LNCaP clone FGC (cell line): Measurements from ENCODE around the gene DOCK2.

Experiments used
- DNase-seq: peaks from one replicate; pipeline ENCODE4 v3.0.0-alpha.2; 2011; ENCODE audit warnings: low read depth
- H3K4me3 ChIP-seq: 2 replicates; pipeline ENCODE4 v1.5.1; 2011; ENCODE audit warnings: mild to moderate bottlenecking, low read depth, low read length, control low read depth
- TF ChIP-seq, protein P1 (sequence below): IDR thresholded peaks from 2 replicates; pipeline ENCODE4 v1.5.1; 2012; ENCODE audit warnings: mild to moderate bottlenecking; ENCODE audit not compliant: control insufficient read depth, insufficient read depth; ENCODE audit errors: extremely low read depth

DOCK2 gene

DNA sequence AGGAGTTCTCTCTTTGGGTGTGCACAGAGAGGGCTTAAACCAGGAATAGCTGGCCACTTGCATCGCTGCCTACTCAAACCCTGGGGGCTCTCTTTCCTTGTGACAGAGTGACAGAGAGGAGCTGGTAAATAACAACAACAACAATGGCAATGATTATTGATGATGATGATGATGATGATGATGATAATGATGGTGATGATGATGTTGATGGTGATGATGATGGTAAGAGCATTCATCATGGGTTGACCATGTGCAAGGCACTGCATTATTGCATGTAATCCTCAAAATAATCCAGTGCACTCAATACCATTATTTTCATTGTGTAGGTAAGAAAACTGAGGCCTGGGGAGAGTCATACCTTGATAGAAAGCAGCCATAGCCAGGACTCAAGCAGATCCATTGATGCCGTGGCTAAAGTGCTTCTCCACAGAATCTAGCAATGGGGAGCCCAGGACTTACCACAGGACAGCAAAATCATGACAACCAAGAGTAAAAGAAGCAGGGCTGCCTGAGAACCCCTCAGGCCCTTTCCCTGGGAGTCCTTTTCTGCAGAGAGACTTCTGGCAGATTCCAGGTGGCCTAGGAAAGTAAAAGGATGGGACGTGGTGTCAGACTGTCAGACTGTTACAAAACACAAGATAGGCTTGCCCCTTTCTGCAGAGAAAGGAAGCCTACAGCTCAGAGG, 473.5 kb downstream of the DOCK2 start:
- DNase-seq = no peak
- TF ChIP-seq, protein P1, sequence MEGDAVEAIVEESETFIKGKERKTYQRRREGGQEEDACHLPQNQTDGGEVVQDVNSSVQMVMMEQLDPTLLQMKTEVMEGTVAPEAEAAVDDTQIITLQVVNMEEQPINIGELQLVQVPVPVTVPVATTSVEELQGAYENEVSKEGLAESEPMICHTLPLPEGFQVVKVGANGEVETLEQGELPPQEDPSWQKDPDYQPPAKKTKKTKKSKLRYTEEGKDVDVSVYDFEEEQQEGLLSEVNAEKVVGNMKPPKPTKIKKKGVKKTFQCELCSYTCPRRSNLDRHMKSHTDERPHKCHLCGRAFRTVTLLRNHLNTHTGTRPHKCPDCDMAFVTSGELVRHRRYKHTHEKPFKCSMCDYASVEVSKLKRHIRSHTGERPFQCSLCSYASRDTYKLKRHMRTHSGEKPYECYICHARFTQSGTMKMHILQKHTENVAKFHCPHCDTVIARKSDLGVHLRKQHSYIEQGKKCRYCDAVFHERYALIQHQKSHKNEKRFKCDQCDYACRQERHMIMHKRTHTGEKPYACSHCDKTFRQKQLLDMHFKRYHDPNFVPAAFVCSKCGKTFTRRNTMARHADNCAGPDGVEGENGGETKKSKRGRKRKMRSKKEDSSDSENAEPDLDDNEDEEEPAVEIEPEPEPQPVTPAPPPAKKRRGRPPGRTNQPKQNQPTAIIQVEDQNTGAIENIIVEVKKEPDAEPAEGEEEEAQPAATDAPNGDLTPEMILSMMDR = no peak
- no peak overlapping the region for H3K4me3 ChIP-seq

DNA sequence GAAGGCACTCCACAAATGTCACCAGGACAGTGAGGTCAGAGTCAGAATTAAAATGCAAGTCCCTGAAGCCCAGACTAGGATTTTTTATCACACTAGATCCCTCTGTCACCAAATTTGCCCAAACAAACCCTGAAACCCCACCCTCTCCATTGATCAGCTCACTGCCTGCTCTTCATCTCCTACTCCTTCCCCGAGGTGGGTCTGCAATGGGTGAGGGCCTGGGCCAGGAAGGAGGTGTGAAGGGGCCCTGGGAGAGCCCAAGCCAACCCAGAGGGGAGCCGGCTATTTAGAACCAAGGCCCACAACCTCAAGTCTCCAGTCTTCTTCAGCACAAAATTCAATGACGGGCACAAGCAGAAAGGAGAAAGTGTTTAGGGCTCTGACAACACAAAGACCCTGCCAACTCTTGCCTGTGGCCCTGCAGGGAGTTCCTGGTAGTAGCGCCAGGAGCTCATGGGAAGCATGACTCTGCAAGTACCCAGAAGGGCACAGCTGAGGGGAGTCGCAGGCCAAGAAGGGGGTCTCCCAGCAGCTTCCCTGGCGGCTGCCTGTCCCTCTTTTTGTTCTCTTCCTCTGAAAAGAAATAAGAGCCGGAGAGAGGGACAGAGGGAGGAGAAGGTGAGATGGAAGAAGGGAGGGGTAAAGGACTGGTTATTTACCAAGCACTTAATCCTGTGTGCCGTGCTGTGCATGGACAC, 474.2 kb downstream of the DOCK2 start:
- no peak for DNase-seq
- H3K4me3 ChIP-seq = no peak overlapping the region
- TF ChIP-seq, protein P1 = no peak

DNA sequence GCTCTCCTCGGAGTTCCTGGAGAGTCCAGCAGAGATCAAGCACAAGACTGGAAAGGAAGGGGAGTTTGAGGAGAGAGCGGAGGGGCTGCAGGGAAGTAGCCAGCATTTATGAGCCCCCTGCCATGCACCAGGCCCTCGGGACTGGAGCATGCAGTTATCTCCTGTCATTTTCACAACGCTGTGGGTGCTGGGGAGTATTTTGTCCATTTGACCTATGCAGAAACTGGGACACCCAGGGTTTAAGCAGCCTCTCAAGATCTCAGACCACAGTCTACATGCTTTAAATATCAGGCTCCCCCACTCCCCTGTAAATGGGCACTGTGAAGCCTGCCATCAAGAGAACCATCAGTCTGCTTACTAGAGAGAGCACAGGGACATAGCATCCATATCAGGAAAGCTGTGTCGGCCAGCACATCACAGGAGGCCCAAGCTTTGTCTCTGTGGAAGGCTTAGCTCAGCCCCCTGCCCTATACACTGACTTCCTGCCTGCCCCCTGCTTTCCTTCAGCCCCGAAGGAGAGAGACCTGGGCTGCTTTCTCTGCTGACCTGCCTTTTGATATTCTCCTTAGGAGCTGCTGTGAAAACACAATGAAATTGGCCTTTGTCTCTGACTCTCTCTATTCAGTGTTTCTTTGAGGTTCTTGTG, 475.9 kb downstream of the DOCK2 start:
- no peak overlapping the region for H3K4me3 ChIP-seq
- TF ChIP-seq, protein P1 = no peak
- no peak for DNase-seq

DNA sequence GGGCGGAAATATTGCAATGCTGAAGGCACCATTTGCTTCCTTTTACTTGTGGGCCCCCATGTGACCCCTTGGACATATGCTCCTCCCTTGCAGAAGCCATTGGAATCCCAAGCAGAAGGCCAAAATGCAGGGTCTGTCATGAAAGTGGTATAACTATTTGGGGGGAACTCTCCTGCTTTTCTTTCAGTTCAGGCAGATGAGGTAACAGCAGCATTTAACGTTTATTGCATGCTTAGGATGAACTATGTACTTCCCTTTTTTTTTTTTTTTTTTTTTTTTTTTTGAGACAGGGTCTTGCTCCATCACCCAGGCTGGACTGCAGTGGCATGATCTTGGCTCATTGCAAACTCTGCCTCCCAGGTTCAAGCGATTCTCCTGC, 476.4 kb downstream of the DOCK2 start:
- no peak overlapping the region for H3K4me3 ChIP-seq
- DNase-seq = no peak
- TF ChIP-seq, protein P1 = no peak

DNA sequence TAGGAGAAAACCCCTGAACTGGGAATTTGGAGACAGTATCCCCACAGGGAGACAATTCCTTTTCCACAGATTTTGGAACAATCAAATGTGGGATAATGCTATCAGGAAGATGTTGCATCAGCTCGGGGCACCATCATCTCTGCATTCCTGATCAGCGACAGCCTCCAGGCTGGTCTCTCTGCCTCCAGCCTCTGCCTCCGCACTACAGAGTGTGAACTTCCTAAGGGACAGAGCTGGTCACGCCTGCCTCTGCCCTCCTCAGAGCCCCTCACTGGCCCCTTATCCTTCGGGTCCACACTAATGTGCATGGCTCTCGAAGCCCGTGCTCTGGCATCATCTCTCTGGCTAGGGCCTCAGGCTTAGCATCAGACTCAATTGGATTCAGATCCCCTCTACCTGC, 477.2 kb downstream of the DOCK2 start:
- no peak for DNase-seq
- H3K4me3 ChIP-seq = no peak overlapping the region

DNA sequence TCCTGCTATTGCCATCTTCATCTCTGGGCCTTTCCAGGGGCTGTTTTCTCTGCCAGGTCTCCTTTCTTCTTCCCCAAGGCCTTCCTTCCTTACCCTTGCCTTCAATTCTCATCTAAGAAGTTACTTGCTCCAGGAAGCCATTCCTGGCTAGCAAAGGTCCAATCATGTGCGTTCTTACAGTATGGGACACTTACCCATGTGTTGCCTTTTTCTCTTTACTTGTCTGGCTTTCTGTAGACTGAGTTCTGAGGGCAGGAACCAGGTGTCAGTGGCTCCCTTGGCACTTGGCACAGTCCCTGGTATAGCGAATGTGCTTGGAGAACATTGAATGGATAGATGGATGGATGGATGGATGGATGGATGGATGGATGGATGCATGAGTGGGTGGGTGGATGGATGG, 478.9 kb downstream of the DOCK2 start:
- TF ChIP-seq, protein P1 = no peak
- no peak overlapping the region for H3K4me3 ChIP-seq
- DNase-seq = no peak

More for the DNA sequence above, 477.2 kb downstream of the DOCK2 start:
- TF ChIP-seq, protein P1 = no peak
